MM.1S (cell line): ENCODE results near the gene YBX2.

Experiments used
- CTCF ChIP-seq: fragments of 300-600 bp; sonication (generic); IDR thresholded peaks from 2 replicates; pipeline ENCODE4 v1.5.1; 2016; ENCODE audit warnings: antibody characterized with exemption, low read length, mixed read lengths
- EZH2 ChIP-seq: fragments of 300-600 bp; sonication (generic); optimal IDR thresholded peaks from 2 replicates; pipeline ENCODE3; 2017; ENCODE audit warnings: low read depth, mild to moderate bottlenecking, antibody characterized with exemption, low read length, mixed read lengths

GRCh38 chr17:7295230-7296180, 1.1 kb upstream of the YBX2 start:
- TF ChIP-seq CTCF: no peak
- no peak for TF ChIP-seq EZH2
